HPDE6-E6E7 (cell line): Measurements from ENCODE around the gene GYG1.
A peak's percentile ranks its signal among the peaks of the same experiment; 100 is the strongest.

ENCODE experiments used
- DNase-seq: peaks from one replicate; pipeline ENCODE4 v3.0.0; 2011; ENCODE audit warnings: missing footprints; ENCODE audit errors: extremely low spot score

The GYG1 gene

GRCh38 chr3:148991219-148992026 is at the start of gene GYG1:
Gene GYG1 (plus strand): TSS chr3:148991540. CDS start chr3:148991641, 101 bp downstream.
- peak; percentile 77 for DNase-seq

- DNase-seq, result peak; percentile 78
Measured at GRCh38 chr3:148943506-148944205, 47.7 kb upstream of the GYG1 start.

- DNase-seq, result no peak
Measured at GRCh38 chr3:148945116-148945515, 46.2 kb upstream of the GYG1 start.

GRCh38 chr3:148948913-148949657 is 42.3 kb upstream of the GYG1 start:
- DNase-seq, result no peak

GRCh38 chr3:148950806-148951205 is 40.5 kb upstream of the GYG1 start:
- DNase-seq, result no peak

GRCh38 chr3:148951599-148952361 is 39.6 kb upstream of the GYG1 start:
- DNase-seq, result no peak

- no peak for DNase-seq
Measured at GRCh38 chr3:148953094-148953493, 38.2 kb upstream of the GYG1 start.

GRCh38 chr3:148954981-148955380 is 36.4 kb upstream of the GYG1 start:
- no peak for DNase-seq

GRCh38 chr3:148955544-148956346 is 35.6 kb upstream of the GYG1 start:
- DNase-seq, result no peak

- no peak for DNase-seq
Measured at GRCh38 chr3:148957586-148957985, 33.8 kb upstream of the GYG1 start.

- no peak for DNase-seq
Measured at GRCh38 chr3:148958696-148959095, 32.6 kb upstream of the GYG1 start.

- DNase-seq, result peak; percentile 49
Measured at GRCh38 chr3:148962513-148962912, 28.8 kb upstream of the GYG1 start.

GRCh38 chr3:148964809-148965208 is 26.5 kb upstream of the GYG1 start:
- DNase-seq, result no peak

- no peak for DNase-seq
Measured at GRCh38 chr3:148968321-148968720, 23.0 kb upstream of the GYG1 start.

- no peak for DNase-seq
Measured at GRCh38 chr3:148970271-148970670, 21.1 kb upstream of the GYG1 start.

- DNase-seq, result no peak
Measured at GRCh38 chr3:148971401-148972163, 19.8 kb upstream of the GYG1 start.

- no peak for DNase-seq
Measured at GRCh38 chr3:148974726-148975125, 16.6 kb upstream of the GYG1 start.

GRCh38 chr3:148975248-148975647 is 16.1 kb upstream of the GYG1 start:
- no peak for DNase-seq

- DNase-seq, result no peak
Measured at GRCh38 chr3:148975696-148976095, 15.6 kb upstream of the GYG1 start.

- DNase-seq, result no peak
Measured at GRCh38 chr3:148981273-148981672, 10.1 kb upstream of the GYG1 start.
